ENCODE results near the gene PKP4. TPM values are rescaled to one million over a fixed set of nuclear protein-coding genes. Genes with fewer than 3 reads are reported as not detected.

PKP4 gene
- total RNA-seq, 1 experiment from 2014 or later, result 52.0 TPM

- DNase-seq (ENCODE audit: extremely low read depth, low read depth), result no peak
Observed at GRCh38 chr2:158530829-158531228, 74.1 kb downstream of the PKP4 start.

- DNase-seq (ENCODE audit: extremely low read depth, low read depth), result no peak
Observed at GRCh38 chr2:158533009-158533408, 76.3 kb downstream of the PKP4 start.

- peak; percentile 33 for DNase-seq (ENCODE audit: extremely low read depth, low read depth)
Observed at GRCh38 chr2:158539176-158540005, 82.6 kb downstream of the PKP4 start.

- no peak for DNase-seq (ENCODE audit: extremely low read depth, low read depth)
Observed at GRCh38 chr2:158542577-158542976, 85.8 kb downstream of the PKP4 start.

- DNase-seq (ENCODE audit: extremely low read depth, low read depth), result no peak
Observed at GRCh38 chr2:158543957-158544356, 87.2 kb downstream of the PKP4 start.

GRCh38 chr2:158544998-158545397, 88.2 kb downstream of the PKP4 start:
- DNase-seq (ENCODE audit: extremely low read depth, low read depth), result no peak

- DNase-seq (ENCODE audit: extremely low read depth, low read depth), result no peak
Observed at GRCh38 chr2:158546412-158547144, 89.8 kb downstream of the PKP4 start.

- no peak for DNase-seq (ENCODE audit: extremely low read depth, low read depth)
Observed at GRCh38 chr2:158553257-158553656, 96.5 kb downstream of the PKP4 start.

GRCh38 chr2:158554996-158555395, 98.2 kb downstream of the PKP4 start:
- no peak for DNase-seq (ENCODE audit: extremely low read depth, low read depth)

GRCh38 chr2:158556124-158556523, 99.4 kb downstream of the PKP4 start:
- no peak for DNase-seq (ENCODE audit: extremely low read depth, low read depth)

GRCh38 chr2:158557752-158558151, 101.0 kb downstream of the PKP4 start:
- DNase-seq (ENCODE audit: extremely low read depth, low read depth), result no peak

GRCh38 chr2:158559252-158559651, 102.5 kb downstream of the PKP4 start:
- DNase-seq (ENCODE audit: extremely low read depth, low read depth), result no peak

GRCh38 chr2:158560259-158560658, 103.5 kb downstream of the PKP4 start:
- DNase-seq (ENCODE audit: extremely low read depth, low read depth), result no peak

GRCh38 chr2:158561054-158561453, 104.3 kb downstream of the PKP4 start:
- no peak for DNase-seq (ENCODE audit: extremely low read depth, low read depth)

GRCh38 chr2:158567208-158567607, 110.5 kb downstream of the PKP4 start:
- DNase-seq (ENCODE audit: extremely low read depth, low read depth), result no peak

GRCh38 chr2:158569284-158569683, 112.5 kb downstream of the PKP4 start:
- DNase-seq (ENCODE audit: extremely low read depth, low read depth), result no peak

- no peak for DNase-seq (ENCODE audit: extremely low read depth, low read depth)
Observed at GRCh38 chr2:158570869-158571268, 114.1 kb downstream of the PKP4 start.

- no peak for DNase-seq (ENCODE audit: extremely low read depth, low read depth)
Observed at GRCh38 chr2:158573739-158574138, 117.0 kb downstream of the PKP4 start.

GRCh38 chr2:158575051-158575635, 118.4 kb downstream of the PKP4 start:
- no peak for DNase-seq (ENCODE audit: extremely low read depth, low read depth)

GRCh38 chr2:158577141-158577540, 120.4 kb downstream of the PKP4 start:
- DNase-seq (ENCODE audit: extremely low read depth, low read depth), result no peak

- no peak for DNase-seq (ENCODE audit: extremely low read depth, low read depth)
Observed at GRCh38 chr2:158578703-158579330, 122.1 kb downstream of the PKP4 start.
